GM23338 (cell line): ENCODE measurements around the gene CAST. TPM values are rescaled to one million over a fixed set of nuclear protein-coding genes. Genes with fewer than 3 reads are reported as not detected.

Experiments used
- ATAC-seq: fragments of 200-7000 bp; cut with Tn5 transposase; 3 replicates; pipeline ENCODE4 v1.9.1; 2020
- DNase-seq: peaks from one replicate; pipeline ENCODE4 v3.0.0-alpha.2; 2015; ENCODE audit warnings: low spot score
- H2AFZ ChIP-seq: fragments of 200-600 bp; sonication (generic); 2 replicates; pipeline ENCODE4 v1.8.0; 2016; ENCODE audit warnings: antibody characterized with exemption, mild to moderate bottlenecking, moderate library complexity
- H3F3A ChIP-seq: fragments of 200-600 bp; sonication (generic); replicated peaks from 2 replicates; pipeline ENCODE4 v1.8.0; 2017; ENCODE audit warnings: antibody characterized with exemption, mixed run types, low read depth
- H3K27ac ChIP-seq: fragments of 200-600 bp; sonication (generic); 2 replicates; pipeline ENCODE4 v1.6.1; 2016; ENCODE audit warnings: low read depth
- H3K27me3 ChIP-seq: fragments of 200-600 bp; sonication (generic); 2 replicates; pipeline ENCODE4 v1.8.0; 2016; ENCODE audit warnings: mild to moderate bottlenecking, mixed run types, moderate library complexity; ENCODE audit not compliant: insufficient read depth
- H3K36me3 ChIP-seq: fragments of 200-600 bp; sonication (generic); 2 replicates; pipeline ENCODE4 v1.8.0; 2016; ENCODE audit warnings: mild to moderate bottlenecking; ENCODE audit not compliant: insufficient read depth
- H3K4me1 ChIP-seq: fragments of 200-600 bp; sonication (generic); 2 replicates; pipeline ENCODE4 v1.8.0; 2016; ENCODE audit warnings: mild to moderate bottlenecking, moderate library complexity; ENCODE audit not compliant: insufficient read depth
- H3K4me2 ChIP-seq: fragments of 200-600 bp; sonication (generic); 2 replicates; pipeline ENCODE4 v1.7.1; 2017; ENCODE audit warnings: mixed run types
- H3K4me3 ChIP-seq: fragments of 200-600 bp; sonication (generic); 2 replicates; pipeline ENCODE4 v1.6.1; 2016; ENCODE audit warnings: mixed run types
- H3K79me2 ChIP-seq: fragments of 200-600 bp; sonication (generic); replicated peaks from 2 replicates; pipeline ENCODE4 v1.8.0; 2017; ENCODE audit warnings: mild to moderate bottlenecking; ENCODE audit not compliant: insufficient read depth
- H3K9me2 ChIP-seq: fragments of 200-600 bp; sonication (generic); 2 replicates; pipeline ENCODE4 v1.8.0; 2017; ENCODE audit not compliant: insufficient read depth
- H4K20me1 ChIP-seq: fragments of 200-600 bp; sonication (generic); replicated peaks from 2 replicates; pipeline ENCODE4 v1.8.0; 2017; ENCODE audit warnings: mild to moderate bottlenecking; ENCODE audit not compliant: insufficient read depth
- H3K27ac Mint-ChIP-seq: 2 replicates; pipeline ENCODE4 v1.8.0; 2020; ENCODE audit warnings: inconsistent platforms, mild to moderate bottlenecking, moderate library complexity, mixed read lengths
- H3K27me3 Mint-ChIP-seq: 3 replicates; pipeline ENCODE4 v1.8.0; 2022; ENCODE audit warnings: low read depth, mild to moderate bottlenecking, moderate library complexity, mixed read lengths, inconsistent platforms; ENCODE audit not compliant: insufficient read depth, poor library complexity
- H3K36me3 Mint-ChIP-seq: 3 replicates; pipeline ENCODE4 v1.8.0; 2021; ENCODE audit warnings: low read depth, mild to moderate bottlenecking, inconsistent platforms, moderate library complexity, mixed read lengths
- H3K4me1 Mint-ChIP-seq: 3 replicates; pipeline ENCODE4 v1.8.0; 2020; ENCODE audit warnings: mild to moderate bottlenecking, inconsistent platforms, mixed read lengths
- H3K4me3 Mint-ChIP-seq: 3 replicates; pipeline ENCODE4 v1.8.0; 2021; ENCODE audit warnings: moderate library complexity, mild to moderate bottlenecking, inconsistent platforms, mixed read lengths
- H3K9me3 Mint-ChIP-seq: 3 replicates; pipeline ENCODE4 v1.8.0; 2020; ENCODE audit warnings: moderate library complexity, mild to moderate bottlenecking, inconsistent platforms, mixed read lengths
- ZNF331 ChIP-seq: fragments of 250-450 bp; sonication (Bioruptor Pico); IDR thresholded peaks from 2 replicates; pipeline ENCODE4 v1.5.0; 2020; ENCODE audit warnings: low read depth, mild to moderate bottlenecking, moderate library complexity
- polyA plus RNA-seq: library from polyadenylated mRNA; unstranded; fragments of >200 nt; fragmentation: Nextera tagmentation; extraction: Ambion mirVana; gene quantifications from 2 replicates; pipeline ENCODE4 v1.2.1, GENCODE V29; 2016
- total RNA-seq: library from RNA; depleted of rRNA; stranded (reverse); fragments of >200 nt; shearing (Covaris generic); gene quantifications from 2 replicates; pipeline ENCODE4 v1.2.3, GENCODE V29; 2014
- TF ChIP-seq, protein P1 (sequence below): fragments of 250-450 bp; sonication (Bioruptor Pico); IDR thresholded peaks from 2 replicates; pipeline ENCODE4 v1.5.0; 2020; ENCODE audit warnings: mild to moderate bottlenecking, moderate library complexity
- TF ChIP-seq, protein P2 (sequence below): IDR thresholded peaks from 2 replicates; pipeline ENCODE4 v1.6.1; 2016; ENCODE audit warnings: antibody characterized with exemption

The CAST gene
- total and polyA plus RNA-seq, 2 experiments from 2014 or later: 37.9 to 57.7 TPM

DNA sequence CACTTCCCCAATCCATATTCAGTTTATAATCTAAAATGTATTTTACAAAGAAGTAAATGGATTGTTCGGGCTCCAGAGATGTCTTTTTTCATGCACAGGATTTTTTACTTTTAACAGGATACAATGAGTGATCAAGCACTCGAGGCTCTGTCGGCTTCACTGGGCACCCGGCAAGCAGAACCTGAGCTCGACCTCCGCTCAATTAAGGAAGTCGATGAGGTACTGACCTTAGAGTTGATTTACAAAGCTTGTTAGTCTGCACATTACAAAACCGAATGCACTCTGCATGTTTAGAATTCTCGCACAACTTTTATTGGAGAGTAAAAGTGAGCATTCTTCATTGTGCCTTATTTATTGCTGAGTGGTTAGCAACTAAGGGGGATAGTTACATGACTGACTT lies 80.4 kb downstream of the CAST start (continued):
- TF ChIP-seq, protein P1, sequence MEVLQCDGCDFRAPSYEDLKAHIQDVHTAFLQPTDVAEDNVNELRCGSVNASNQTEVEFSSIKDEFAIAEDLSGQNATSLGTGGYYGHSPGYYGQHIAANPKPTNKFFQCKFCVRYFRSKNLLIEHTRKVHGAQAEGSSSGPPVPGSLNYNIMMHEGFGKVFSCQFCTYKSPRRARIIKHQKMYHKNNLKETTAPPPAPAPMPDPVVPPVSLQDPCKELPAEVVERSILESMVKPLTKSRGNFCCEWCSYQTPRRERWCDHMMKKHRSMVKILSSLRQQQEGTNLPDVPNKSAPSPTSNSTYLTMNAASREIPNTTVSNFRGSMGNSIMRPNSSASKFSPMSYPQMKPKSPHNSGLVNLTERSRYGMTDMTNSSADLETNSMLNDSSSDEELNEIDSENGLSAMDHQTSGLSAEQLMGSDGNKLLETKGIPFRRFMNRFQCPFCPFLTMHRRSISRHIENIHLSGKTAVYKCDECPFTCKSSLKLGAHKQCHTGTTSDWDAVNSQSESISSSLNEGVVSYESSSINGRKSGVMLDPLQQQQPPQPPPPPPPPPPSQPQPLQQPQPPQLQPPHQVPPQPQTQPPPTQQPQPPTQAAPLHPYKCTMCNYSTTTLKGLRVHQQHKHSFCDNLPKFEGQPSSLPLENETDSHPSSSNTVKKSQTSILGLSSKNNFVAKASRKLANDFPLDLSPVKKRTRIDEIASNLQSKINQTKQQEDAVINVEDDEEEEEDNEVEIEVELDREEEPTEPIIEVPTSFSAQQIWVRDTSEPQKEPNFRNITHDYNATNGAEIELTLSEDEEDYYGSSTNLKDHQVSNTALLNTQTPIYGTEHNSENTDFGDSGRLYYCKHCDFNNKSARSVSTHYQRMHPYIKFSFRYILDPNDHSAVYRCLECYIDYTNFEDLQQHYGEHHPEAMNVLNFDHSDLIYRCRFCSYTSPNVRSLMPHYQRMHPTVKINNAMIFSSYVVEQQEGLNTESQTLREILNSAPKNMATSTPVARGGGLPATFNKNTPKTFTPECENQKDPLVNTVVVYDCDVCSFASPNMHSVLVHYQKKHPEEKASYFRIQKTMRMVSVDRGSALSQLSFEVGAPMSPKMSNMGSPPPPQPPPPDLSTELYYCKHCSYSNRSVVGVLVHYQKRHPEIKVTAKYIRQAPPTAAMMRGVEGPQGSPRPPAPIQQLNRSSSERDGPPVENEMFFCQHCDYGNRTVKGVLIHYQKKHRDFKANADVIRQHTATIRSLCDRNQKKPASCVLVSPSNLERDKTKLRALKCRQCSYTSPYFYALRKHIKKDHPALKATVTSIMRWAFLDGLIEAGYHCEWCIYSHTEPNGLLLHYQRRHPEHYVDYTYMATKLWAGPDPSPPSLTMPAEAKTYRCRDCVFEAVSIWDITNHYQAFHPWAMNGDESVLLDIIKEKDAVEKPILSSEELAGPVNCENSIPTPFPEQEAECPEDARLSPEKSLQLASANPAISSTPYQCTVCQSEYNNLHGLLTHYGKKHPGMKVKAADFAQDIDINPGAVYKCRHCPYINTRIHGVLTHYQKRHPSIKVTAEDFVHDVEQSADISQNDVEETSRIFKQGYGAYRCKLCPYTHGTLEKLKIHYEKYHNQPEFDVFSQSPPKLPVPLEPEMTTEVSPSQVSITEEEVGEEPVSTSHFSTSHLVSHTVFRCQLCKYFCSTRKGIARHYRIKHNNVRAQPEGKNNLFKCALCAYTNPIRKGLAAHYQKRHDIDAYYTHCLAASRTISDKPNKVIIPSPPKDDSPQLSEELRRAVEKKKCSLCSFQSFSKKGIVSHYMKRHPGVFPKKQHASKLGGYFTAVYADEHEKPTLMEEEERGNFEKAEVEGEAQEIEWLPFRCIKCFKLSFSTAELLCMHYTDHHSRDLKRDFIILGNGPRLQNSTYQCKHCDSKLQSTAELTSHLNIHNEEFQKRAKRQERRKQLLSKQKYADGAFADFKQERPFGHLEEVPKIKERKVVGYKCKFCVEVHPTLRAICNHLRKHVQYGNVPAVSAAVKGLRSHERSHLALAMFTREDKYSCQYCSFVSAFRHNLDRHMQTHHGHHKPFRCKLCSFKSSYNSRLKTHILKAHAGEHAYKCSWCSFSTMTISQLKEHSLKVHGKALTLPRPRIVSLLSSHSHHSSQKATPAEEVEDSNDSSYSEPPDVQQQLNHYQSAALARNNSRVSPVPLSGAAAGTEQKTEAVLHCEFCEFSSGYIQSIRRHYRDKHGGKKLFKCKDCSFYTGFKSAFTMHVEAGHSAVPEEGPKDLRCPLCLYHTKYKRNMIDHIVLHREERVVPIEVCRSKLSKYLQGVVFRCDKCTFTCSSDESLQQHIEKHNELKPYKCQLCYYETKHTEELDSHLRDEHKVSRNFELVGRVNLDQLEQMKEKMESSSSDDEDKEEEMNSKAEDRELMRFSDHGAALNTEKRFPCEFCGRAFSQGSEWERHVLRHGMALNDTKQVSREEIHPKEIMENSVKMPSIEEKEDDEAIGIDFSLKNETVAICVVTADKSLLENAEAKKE: no peak

DNA sequence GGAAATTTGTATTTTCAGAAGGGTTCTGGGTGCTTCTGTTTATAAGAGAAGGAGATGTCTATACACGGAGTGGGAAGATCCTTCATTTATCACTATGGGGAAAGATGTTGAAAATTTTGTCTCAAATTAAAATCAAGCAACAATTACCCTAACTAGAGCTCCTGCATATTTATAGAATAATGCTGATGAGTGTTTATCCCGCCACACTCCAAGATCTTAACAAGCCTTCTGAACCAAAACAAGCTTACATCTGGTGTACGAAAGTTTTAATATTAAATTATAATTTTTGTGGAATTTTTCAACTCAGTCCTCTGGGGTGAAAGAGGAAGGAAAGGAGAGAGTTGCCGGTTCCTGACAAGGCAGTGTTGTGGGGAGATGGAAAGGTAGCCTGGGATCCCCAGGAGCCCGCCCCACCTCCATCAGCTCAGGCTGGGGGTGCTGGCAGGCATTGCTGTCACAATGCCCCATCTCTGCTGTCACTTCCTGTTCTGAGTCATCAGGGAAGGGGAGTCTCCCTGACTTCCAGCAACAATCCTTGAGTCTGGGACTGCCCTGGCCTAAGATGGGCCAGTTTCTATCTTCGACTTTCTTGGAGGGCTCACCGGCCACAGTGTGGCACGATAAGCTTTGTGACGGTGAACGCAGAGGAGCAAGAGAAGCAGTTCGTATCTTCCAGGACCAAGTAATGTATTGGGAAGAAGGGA lies 81.0 kb downstream of the CAST start:
- ATAC-seq (peak; percentile 64), DNase-seq (peak; percentile 10)
- Histone ChIP-seq H2AFZ (no peak overlapping the region), H3K4me3 (no peak overlapping the region), H3F3A (no peaks in the 10 kb centered on the region), H3K79me2 (no peaks in the 10 kb centered on the region), H3K36me3 (no peaks in the 10 kb centered on the region), H4K20me1 (no peaks in the 10 kb centered on the region), H3K4me2 (peak overlapping the region; percentile 23; the same call in 1 of the 2 replicates), H3K27me3 (no peaks in the 10 kb centered on the region), H3K27ac (0 out of 2 replicates have a peak overlapping the region, but pooled peaks have one; percentile 26), H3K9me2 (no peaks in the 10 kb centered on the region), H3K4me1 (peaks cover 19% of the 10 kb centered on the region)
- TF ChIP-seq, protein P1: no peak
- TF ChIP-seq ZNF331: no peak
- TF ChIP-seq, protein P2, sequence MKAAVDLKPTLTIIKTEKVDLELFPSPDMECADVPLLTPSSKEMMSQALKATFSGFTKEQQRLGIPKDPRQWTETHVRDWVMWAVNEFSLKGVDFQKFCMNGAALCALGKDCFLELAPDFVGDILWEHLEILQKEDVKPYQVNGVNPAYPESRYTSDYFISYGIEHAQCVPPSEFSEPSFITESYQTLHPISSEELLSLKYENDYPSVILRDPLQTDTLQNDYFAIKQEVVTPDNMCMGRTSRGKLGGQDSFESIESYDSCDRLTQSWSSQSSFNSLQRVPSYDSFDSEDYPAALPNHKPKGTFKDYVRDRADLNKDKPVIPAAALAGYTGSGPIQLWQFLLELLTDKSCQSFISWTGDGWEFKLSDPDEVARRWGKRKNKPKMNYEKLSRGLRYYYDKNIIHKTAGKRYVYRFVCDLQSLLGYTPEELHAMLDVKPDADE: no peak
- H3K36me3 Mint-ChIP-seq: peaks cover 14% of the 10 kb centered on the region; the same call in 2 of the 3 replicates
- no peaks in the 10 kb centered on the region for H3K9me3 Mint-ChIP-seq
- no peak overlapping the region for H3K4me3 Mint-ChIP-seq
- H3K4me1 Mint-ChIP-seq: peaks cover 11% of the 10 kb centered on the region
- H3K27ac Mint-ChIP-seq: peak overlapping the region; percentile 72
- H3K27me3 Mint-ChIP-seq: no peaks in the 10 kb centered on the region
